Esophagus muscularis mucosa (tissue), 3 donors: ENCODE data around the gene ZNF514.
"Not testable (repeated sequence)": the region's sequence is repeated elsewhere in the genome, so short reads cannot be mapped to it uniquely, and the experiment has no call there.

Experiments used
- EP300 ChIP-seq: sonication (generic); formaldehyde crosslinking; IDR thresholded peaks from one replicate; pipeline ENCODE4 v1.6.1; 2017; ENCODE audit warnings: antibody characterized with exemption
- TF ChIP-seq, protein P1 (sequence below), 3 experiments: fragments of 200-600 bp in 2 of 3; fragments of 450-650 bp in 1 of 3; sonication (generic) in 2 of 3; IDR thresholded peaks; one replicate each; pipeline ENCODE4 v1.5.1; 2017 to 2019; ENCODE audit warnings: antibody characterized with exemption in 3 of 3, mild to moderate bottlenecking in 2 of 3, moderate library complexity in 1 of 3

DNA sequence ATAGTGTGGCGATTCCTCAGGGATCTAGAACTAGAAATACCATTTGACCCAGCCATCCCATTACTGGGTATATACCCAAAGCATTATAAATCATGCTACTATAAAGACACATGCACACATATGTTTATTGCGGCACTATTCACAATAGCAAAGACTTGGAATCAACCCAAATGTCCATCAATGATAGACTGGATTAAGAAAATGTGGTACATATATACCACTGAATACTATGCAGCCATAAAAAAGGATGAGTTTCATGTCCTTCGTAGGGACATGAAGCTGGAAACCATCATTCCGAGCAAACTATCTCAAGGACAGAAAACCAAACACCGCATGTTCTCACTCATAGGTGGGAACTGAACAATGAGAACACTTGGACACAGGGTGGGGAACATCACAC, 61.4 kb downstream of the ZNF514 start:
- not testable (repeated sequence) for TF ChIP-seq EP300
- TF ChIP-seq, protein P1, sequence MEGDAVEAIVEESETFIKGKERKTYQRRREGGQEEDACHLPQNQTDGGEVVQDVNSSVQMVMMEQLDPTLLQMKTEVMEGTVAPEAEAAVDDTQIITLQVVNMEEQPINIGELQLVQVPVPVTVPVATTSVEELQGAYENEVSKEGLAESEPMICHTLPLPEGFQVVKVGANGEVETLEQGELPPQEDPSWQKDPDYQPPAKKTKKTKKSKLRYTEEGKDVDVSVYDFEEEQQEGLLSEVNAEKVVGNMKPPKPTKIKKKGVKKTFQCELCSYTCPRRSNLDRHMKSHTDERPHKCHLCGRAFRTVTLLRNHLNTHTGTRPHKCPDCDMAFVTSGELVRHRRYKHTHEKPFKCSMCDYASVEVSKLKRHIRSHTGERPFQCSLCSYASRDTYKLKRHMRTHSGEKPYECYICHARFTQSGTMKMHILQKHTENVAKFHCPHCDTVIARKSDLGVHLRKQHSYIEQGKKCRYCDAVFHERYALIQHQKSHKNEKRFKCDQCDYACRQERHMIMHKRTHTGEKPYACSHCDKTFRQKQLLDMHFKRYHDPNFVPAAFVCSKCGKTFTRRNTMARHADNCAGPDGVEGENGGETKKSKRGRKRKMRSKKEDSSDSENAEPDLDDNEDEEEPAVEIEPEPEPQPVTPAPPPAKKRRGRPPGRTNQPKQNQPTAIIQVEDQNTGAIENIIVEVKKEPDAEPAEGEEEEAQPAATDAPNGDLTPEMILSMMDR (IDR thresholded peaks at IDR 0.05) = not testable (repeated sequence)
